Right renal cortex interstitium (tissue), 3 donors: ENCODE measurements around the gene CATSPER4. TPM values are rescaled to one million over a fixed set of nuclear protein-coding genes. Genes with fewer than 3 reads are reported as not detected.

Source experiments
- DNase-seq, 3 donors: peaks; one replicate each; pipeline ENCODE4 v3.0.0-alpha.2; 2013; ENCODE audit warnings: low read depth in 3 of 3, low spot score in 2 of 3
- polyA plus RNA-seq, 3 donors: library from polyadenylated mRNA; unstranded; fragments of 120-200 nt; gene quantifications; one replicate each; pipeline ENCODE4 v1.2.1, GENCODE V29; 2013; ENCODE audit not compliant: insufficient read length in 3 of 3

CATSPER4 gene
- under 1 TPM in 1 of 3 donors, not detected in 2; 0.10 TPM for polyA plus RNA-seq

DNA sequence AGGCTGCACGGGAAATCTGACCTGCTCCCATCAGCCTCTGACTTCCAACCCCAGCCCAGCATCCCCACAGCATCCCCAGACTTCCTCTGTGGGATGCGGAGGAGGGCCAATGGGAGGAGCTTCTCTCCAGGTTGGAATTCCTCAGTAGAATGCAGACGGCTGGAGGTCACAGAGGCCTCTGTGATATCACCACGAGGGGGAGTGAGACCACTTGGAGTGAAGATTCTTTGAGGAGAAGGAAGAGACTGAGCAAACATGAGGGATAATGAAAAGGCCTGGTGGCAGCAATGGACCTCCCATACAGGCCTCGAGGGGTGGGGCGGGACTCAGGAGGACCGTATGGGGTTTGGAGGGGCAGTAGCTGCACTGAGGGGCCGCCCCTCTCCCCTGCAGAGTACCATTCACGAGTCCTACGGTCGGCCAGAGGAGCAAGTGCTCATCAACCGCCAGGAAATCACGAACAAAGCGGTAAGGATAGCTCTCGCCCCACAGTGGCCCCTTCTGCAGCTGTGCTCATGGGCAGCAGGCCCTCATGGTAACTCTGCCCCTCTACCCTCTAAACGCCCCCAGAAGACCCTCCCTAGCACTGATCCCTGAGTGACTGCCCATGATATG is at the start of gene CATSPER4:
TSS of gene CATSPER4 (plus strand) at position 230 of the 615 bp plus-strand sequence. CDS start at position 256, 26 bp downstream.
- peak in 1 of 3 donors; percentile 41 for DNase-seq

DNA sequence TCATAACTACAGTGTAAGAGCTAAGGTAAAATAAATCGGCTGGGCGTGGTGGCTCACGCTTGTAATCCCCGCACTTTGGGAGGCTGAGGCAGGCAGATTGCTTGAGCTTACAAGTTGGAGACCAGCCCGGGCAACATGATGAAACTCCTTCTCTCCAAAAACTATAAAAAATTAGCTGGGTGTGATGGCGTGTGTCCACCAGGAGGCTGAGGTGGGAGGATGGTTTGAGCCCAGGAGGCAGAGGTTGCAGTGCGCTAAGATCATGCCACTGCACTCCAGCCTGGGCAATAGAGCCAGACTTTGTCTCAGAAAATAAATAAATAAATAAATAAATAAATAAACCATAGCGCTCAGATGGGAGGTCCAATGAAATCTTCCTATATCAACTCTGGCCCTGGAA is 48.2 kb upstream of the CATSPER4 start:
- no peak for DNase-seq

DNA sequence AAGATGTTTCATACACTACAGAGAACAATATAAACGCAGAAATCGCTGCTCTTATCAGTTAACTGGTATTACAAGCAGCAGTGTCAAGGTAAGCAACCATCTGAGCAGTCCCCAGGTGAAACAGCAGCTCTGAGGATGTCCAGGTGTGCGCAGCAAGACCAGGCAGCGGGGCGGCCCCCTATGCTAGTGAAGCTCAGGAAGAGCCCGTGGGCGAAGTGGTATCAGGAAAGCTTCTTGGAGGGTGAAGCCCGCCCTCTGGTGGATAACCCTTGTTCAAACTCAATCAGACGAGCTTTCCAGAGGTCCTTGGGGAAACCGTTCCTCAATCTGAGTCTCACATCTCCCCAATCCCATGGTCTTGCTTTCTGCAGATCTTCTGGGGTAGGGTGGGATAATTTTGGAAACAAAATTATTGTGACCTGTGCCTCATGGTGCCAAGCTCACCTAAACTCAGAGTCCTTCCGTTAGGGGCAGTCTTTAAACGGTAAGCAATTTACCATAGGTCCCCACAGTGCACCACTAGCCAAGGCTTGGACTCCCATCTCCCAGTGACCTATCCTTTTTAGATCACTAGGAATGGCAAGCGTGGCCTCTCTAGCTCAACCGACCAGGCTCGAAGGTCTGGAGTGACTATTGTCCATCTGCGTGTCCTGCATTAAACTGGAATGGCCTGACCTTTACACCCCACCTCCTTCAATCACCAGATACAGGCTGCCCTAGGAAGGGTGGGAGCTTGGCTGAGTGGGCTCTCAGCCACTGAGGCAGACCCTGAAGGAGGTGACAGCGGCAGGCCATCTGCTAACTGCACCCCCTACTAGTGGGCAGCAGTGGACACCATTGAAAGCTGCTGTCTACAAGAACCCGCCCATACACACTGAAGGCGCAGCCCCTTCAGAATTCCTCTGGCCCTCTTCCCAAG is 45.1 kb upstream of the CATSPER4 start:
- peak in 1 of 3 donors; percentile 64 for DNase-seq

DNA sequence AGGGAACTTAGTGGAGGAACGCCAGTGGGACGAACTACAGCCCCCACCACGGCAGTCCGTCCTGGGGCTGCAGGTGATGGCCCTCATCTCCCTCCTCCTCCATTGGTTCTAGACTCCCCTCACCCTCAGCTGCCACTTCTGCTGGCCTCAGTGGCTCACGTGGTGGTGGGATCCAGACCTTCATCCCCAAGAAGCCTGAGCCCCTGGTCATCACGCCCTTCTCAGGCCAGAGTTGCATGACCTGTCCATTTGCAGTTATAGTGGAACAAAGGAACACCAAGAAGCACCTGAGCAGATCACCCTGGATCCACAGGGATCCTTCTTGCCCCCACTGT is 44.5 kb upstream of the CATSPER4 start:
- DNase-seq, result no peak

DNA sequence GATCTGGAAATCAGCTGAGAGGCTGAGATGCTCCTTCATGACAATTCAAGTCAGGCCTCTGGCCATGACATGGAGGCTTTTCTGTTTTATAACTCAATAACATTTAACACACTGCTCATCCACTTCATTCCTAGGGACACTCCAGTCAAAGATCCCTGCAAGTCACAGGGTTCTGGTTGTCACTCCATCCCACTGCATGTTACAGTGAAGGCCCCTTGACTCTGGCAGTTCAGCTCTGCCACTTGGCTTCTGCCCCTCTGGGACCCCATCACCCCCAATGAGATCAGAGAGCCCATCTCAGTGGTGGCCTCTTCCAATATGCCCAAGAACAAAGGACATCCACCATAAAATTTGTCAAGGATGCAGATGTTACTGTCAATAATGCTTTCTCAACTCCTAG is 41.5 kb upstream of the CATSPER4 start:
- no peak for DNase-seq

DNA sequence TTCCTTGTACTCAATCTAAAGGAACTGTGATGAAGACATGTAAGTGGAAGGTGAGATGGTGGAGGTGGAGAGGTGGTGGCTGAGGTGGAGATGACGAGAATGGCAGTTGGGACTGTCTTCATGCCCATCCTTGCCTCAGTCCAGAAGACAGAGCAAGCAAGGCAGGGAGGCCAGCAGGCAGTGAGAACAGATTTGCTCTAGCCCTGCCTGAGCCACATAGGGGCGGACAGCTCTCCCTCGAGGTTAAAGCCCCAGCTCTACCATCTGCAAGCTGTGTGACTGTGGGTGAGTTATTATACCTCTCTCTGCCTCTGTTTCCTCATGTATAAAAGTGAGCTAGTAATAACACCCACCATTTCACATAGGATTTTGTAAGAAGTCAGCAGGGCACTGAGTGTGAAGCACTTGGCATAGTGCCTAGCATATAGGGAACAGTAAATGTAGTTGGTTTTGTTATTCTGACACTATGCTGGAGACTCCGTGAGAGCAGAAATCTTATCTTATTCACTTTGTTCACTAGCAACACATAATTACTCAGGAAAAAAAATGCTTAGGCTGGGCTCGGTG is 36.4 kb upstream of the CATSPER4 start:
- DNase-seq, result no peak

DNA sequence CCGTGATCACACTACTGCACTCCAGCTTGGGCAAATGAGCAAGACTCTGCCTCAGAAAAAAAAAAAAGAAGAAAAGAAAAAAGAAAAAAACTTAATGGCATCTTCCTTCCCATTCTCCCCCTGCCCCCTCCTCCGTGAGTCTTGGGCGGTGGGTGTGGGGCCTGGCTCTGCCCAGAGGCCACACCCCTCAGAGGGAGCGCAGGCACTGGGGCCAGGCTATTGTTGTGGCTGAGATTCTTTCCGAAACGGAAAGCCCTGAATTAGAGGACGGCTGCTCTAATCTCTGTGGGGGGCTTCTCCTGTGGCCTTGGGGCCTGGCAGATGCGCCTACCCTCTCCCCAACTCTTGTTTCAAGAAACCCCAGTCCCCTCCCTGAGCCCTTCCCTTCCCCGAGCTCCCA is 35.7 kb upstream of the CATSPER4 start:
- DNase-seq, result no peak

DNA sequence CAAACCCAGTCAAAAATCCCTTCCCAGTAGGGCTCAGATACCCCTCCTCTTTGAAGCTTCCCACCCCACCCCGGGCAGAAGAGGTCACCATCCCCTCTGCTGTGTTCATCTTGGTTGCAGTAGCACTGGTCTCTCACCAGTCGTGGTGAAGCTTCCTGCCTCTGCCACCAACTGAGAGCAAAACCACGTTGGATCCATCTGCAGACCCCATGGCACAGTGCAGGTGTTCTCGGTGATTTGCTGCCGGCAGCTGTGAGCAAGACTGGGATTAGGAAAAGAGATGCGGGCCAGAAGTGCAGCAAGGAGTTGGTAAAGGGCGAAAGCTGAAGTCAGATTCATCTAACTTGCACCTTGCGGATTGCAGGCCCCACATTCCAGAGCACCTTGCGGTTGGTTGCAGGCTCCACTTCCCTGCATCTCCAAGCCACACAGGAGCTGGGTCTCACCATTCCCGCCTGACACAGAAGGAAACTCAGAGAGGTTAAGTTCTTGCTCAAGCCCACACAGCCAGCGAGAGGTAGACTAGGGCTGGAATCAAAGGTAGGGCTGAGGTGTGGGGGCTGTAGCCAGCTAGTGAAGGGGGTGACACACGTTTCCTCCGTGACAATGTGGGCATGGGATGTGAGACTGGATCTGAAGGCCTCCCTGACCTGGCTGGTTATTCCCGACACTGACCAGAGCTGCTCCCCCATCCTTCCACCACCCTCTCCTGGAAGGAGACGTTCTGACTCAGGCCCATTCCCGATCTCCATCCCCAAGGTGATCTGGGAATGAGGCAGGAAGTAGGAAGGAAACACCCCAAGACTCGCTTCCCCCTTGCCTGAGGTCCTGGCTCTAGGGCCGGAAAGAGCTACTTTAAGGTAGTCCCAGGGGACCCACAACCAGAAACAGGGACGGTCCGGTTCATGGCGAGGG is 34.8 kb upstream of the CATSPER4 start:
- no peak for DNase-seq

DNA sequence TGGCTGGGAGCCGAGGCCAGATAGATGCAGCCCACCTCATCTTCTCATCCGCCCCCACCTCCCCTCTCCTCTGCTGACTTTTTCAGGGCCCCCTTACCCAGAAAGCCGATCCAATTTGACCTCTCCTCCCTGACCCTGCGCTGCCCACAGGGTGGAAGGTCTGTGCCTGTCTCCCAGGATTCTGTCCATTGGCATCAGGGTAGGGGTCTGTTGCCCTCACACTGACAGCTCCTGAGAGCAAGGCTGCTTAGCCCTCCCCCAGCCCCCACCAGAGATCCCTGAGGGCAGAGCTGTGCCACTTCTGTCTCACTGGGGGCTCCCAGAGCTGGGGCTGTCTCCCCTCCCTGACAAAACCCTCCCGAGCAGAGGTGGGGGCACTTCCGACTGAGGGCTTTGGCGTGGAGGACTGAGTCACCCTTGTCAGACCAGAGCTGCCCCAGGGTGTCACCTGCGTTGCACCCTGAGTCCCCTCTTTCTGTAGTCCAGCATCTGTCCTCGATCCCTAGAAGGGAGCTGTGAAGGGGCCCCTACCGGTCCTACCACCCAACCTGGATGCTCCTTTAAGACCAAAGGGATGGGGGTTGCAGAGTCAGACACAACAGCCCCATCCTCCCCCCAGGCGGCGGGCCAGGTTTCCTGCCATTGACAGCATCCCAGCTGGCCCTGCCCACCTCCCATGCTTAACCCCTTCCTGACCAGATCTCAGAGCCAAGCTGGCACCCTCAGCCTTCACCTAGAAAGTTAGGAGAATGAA is 33.9 kb upstream of the CATSPER4 start:
- DNase-seq, result no peak

DNA sequence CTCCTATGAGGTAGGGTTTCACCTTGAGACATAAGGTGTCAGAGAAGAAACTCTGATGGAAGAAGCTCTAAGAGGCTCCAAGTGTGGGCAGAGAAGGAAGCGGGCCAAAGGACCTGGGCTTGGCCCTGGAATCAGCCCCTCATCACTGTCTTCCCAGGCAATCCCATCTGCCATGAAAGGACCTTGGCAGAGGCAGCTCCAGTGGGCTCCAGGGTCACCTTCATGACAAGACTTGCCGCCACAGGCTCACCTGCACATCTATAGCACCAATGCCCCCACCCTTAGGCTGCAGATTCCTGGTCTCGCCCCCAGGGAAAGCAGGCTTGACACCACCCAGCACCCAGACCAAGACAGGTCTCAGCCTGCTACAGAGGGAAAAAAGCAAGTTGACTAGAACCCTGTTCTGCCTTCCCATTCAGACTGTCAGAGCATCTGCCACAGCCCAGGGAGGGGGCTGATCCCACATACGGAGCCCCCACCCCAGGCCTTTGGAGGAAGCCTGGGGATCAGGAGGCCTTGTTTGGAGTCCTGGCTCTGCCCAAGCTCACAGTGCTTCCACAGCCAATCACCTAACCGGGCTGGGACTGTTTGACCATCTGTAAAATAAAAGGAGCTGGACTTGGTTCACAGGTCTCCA is 32.0 kb upstream of the CATSPER4 start:
- DNase-seq, result no peak

DNA sequence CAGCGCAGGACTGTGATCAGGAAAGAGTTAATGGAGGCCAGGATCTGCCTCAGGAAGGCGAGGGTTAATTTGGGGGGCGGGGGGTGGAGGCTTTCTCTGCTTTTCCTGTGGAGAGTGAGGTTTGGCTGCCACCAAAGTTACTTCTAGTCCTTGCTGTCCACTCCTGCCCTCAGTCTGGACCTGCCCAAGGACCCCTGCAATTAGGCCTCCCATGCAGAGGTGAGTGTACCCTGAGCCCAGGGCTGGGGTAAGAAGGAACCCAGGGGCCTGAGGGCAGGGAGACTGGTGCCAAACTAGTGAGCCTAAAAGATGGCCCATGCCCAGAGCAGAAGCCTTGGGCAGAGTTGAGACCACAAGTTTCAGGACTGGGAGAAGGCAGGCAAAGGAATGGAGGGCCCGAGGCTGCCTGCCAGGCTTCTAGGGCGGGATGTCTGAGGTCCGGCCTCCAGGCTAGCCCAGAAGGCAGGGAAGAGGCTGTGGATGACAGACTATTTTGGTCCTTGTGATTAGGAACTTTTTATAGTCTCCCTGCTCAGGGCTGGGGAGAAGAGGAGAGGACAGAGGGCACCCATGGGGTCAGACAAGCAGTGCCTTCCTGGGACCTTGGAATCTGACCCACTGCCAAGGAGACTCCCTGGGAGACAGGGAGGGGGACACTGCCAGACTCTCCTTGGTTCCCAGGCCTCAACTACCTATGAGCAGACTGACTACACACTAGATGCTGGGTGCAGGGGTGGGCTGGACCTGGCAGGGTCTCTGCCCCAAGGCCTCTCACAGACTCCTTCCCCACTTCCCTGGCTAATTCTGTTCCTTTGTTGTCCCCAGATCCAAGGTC is 31.3 kb upstream of the CATSPER4 start, which contains the start of gene FAM110D:
TSS of gene FAM110D (plus strand) at position 172 of the 835 bp plus-strand sequence. CDS start 2,213 bp downstream, outside the sequence.
- DNase-seq, result no peak

DNA sequence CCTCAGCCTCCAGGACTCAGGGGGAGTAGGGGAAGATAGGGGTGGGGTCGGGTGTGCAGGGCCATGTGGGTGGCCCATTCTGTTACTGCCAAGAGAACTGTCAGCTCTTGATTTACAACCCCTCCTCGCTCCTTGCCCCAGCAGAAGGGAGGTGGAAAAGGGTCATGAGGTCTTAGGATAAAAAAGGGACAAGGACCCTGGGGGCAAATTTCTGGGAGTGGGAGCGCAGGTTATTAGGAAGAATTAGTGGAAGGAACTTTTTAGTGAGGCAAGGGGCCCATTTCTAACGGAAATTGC is 30.7 kb upstream of the CATSPER4 start:
- DNase-seq, result no peak

DNA sequence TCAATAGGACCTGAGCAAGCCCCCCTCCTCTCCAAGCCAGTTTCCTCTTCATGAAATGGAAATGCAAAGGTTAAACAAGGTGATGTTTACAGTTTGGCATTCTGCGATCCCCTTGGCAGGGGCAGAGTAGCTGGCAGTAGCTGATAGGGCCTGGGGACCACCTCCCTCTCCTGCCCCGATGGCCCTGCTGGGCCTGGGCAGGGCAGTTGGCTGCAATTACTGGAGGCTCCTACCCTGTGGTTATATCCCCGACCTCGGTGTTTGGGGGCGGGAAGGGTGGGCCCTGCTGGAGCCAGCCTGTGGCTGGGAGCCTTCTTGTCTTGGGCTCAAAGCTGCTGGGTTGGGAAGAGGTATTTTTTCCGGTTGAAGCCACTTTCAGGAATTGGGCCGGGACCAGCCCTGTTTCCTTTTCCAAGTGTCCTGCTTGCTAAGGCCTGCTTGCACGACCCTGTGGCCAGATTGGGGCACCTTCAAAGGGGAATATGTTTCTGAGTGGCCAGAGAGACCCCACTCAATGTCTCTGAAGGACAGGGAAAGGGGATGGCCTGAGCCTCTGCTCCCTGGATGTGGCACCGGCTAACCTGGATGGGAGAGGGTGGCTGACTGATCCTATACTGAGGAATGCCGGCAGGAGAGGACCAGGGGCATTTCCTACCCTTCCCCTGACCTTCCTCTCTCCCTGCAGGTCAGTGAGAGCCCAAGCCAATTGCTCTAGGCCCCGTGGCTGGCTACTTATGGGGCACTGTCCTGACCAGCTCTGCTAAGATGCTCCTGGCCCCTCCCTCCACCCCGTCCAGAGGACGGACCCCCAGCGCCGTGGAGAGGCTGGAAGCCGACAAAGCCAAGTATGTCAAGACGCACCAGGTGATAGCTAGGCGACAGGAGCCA is 29.6 kb upstream of the CATSPER4 start:
- DNase-seq, result no peak

DNA sequence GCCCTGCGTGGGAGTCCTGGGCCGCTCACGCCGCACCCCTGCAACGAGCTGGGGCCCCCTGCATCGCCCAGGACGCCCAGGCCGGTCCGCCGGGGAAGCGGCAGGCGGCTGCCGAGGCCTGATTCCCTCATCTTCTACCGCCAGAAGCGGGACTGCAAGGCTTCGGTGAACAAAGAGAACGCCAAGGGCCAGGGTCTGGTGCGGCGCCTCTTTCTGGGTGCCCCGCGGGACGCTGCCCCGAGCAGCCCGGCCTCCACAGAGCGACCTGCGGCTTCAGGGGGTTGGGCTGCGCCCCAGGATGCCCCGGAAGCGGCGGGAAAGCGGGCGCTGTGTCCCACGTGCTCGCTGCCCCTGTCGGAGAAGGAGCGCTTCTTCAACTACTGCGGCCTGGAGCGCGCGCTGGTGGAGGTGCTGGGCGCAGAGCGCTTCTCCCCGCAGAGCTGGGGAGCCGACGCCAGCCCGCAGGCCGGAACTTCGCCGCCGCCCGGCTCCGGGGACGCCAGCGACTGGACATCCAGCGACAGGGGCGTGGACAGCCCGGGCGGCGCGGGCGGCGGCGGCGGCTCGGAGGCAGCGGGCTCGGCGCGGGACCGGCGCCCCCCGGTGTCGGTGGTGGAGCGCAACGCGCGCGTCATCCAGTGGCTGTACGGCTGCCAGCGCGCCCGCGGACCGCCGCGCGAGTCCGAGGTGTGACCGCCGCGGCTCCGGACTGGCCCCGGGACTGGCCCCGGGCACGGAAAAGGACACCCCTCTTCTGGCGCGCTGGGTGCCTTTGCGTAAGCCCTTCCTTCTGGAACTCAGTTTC is 28.8 kb upstream of the CATSPER4 start:
- DNase-seq, result no peak

DNA sequence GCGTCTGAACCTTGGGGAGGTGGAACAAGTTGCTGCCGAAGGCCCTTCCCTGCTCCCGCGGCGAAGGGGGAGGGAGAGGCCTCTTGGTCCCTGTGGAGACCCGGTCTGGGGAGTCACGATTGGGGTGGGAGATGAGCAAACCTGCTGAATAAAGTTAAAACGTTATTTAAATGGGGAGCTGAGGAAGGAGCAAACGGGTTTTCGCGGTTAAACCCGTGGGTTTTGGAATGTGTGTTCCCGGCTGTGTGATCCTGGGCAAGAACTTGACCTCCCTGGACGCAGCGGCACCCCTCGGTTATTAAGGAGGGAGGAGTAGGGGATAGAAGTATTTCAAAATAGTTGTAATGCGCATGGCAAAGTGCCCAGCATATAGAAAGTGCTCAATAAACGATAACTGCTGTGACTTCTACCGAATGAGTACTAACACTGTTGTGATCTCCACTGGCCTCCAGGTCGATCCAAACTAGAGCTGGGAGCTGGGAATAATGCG is 28.1 kb upstream of the CATSPER4 start:
- no peak for DNase-seq

DNA sequence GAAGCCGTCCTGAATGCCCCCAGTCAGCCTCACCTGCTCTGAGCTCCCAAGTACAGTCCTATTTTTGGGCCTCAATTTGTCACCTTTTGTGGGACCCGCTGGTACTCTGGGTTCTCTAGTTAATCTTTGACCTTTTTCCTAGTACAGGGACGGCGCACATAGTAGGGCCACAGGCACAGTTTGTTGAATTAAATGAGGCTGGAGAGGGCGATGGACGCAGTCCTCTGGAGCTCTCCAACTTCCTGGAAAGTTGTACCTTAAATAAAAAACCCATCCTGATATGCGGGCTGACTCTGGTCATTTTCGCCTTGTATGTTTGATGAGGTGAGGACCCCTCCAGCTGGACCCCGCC is 26.7 kb upstream of the CATSPER4 start:
- DNase-seq, result no peak
